Hepatocyte (in vitro differentiated cells): ENCODE results near the gene TMEM176A. TPM values are rescaled to one million over a fixed set of nuclear protein-coding genes. Genes with fewer than 3 reads are reported as not detected.

ENCODE experiments used
- DNase-seq: peaks from one replicate; pipeline ENCODE4 v3.0.0-alpha.2; 2016; ENCODE audit warnings: low spot score
- H2AFZ ChIP-seq: fragments of 200-600 bp; sonication (generic); 2 replicates; pipeline ENCODE4 v1.6.0; 2016; ENCODE audit warnings: antibody characterized with exemption, mild to moderate bottlenecking
- H3K27ac ChIP-seq: fragments of 200-600 bp; sonication (generic); 2 replicates; pipeline ENCODE4 v1.5.1; 2016; ENCODE audit warnings: mild to moderate bottlenecking
- H3K27me3 ChIP-seq: fragments of 200-600 bp; sonication (generic); 2 replicates; pipeline ENCODE4 v1.6.1; 2016
- H3K36me3 ChIP-seq: fragments of 200-600 bp; sonication (generic); replicated peaks from 2 replicates; pipeline ENCODE4 v1.5.1; 2016; ENCODE audit warnings: low read depth; ENCODE audit not compliant: insufficient read depth
- H3K4me1 ChIP-seq: fragments of 200-600 bp; sonication (generic); 2 replicates; pipeline ENCODE4 v1.5.1; 2016; ENCODE audit warnings: mild to moderate bottlenecking, moderate library complexity; ENCODE audit not compliant: insufficient read depth
- H3K4me2 ChIP-seq: fragments of 200-600 bp; sonication (generic); 2 replicates; pipeline ENCODE4 v1.6.0; 2016
- H3K4me3 ChIP-seq: fragments of 200-600 bp; sonication (generic); 2 replicates; pipeline ENCODE4 v1.5.1; 2016; ENCODE audit warnings: mild to moderate bottlenecking
- H3K79me2 ChIP-seq: fragments of 200-600 bp; sonication (generic); 2 replicates; pipeline ENCODE4 v1.6.0; 2017; ENCODE audit warnings: mild to moderate bottlenecking
- H3K9me2 ChIP-seq: fragments of 200-600 bp; sonication (generic); replicated peaks from 2 replicates; pipeline ENCODE4 v1.6.0; 2017; ENCODE audit warnings: mild to moderate bottlenecking; ENCODE audit not compliant: insufficient read depth
- H3K9me3 ChIP-seq: fragments of 200-600 bp; sonication (generic); 2 replicates; pipeline ENCODE4 v1.5.1; 2016; ENCODE audit warnings: low read depth, mild to moderate bottlenecking
- H4K20me1 ChIP-seq: fragments of 200-600 bp; sonication (generic); 2 replicates; pipeline ENCODE4 v1.6.0; 2016; ENCODE audit warnings: mild to moderate bottlenecking; ENCODE audit not compliant: insufficient read depth, poor library complexity, severe bottlenecking
- EZH2 ChIP-seq: fragments of 200-600 bp; sonication (generic); IDR thresholded peaks from 2 replicates; pipeline ENCODE4 v1.6.1; 2016; ENCODE audit warnings: antibody characterized with exemption, mild to moderate bottlenecking, borderline replicate concordance
- EZH2phosphoT487 ChIP-seq: fragments of 200-600 bp; sonication (generic); IDR thresholded peaks from one replicate; pipeline ENCODE4 v1.6.1; 2018; ENCODE audit warnings: antibody characterized with exemption, mild to moderate bottlenecking, low read depth, moderate library complexity; ENCODE audit not compliant: unreplicated experiment, severe bottlenecking
- WGBS: methylation state at CpG from one replicate; pipeline ENCODE4 v1.1.6; 2016; ENCODE audit warnings: low lambda C conversion rate; ENCODE audit errors: missing lambda C conversion rate; 5-methylcytosine and 5-hydroxymethylcytosine counted together
- polyA plus RNA-seq: library from polyadenylated mRNA; unstranded; fragments of >200 nt; fragmentation: Nextera tagmentation; extraction: Ambion mirVana; gene quantifications from 2 replicates; pipeline ENCODE4 v1.2.1, GENCODE V29; 2016
- total RNA-seq: library from RNA; depleted of rRNA; stranded (reverse); fragments of >200 nt; gene quantifications from 2 replicates; pipeline ENCODE4 v1.2.3, GENCODE V29; 2014
- TF ChIP-seq, protein P1 (sequence below): fragments of 200-600 bp; sonication (generic); IDR thresholded peaks from 2 replicates; pipeline ENCODE4 v1.5.1; 2016; ENCODE audit warnings: antibody characterized with exemption, mild to moderate bottlenecking; ENCODE audit not compliant: poor library complexity

The TMEM176A gene
- total and polyA plus RNA-seq, 2 experiments from 2014 or later: 202 to 343 TPM

DNA sequence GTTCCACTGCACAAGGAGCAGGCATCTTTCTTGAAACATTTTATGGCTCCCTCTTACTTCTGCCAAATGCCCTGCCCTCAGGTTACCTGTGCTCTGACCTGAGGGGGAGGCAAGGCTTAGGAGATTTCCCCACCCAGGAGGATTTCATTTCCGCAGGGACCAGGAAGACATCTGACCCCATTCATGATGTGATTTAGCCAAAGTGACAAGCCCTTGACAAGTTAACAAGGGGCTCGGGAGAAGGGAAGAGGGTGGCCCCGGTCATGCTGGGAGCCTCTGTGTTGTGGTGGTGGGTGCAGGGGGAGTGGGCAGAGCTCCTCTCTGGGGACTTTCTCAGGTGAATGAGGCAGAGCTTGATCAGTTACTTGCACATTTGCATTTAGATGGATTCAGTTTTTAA is 44.4 kb upstream of the TMEM176A start:
- no peak overlapping the region for H2AFZ ChIP-seq
- H3K36me3 ChIP-seq: no peaks in the 10 kb centered on the region
- no peaks in the 10 kb centered on the region for H3K9me3 ChIP-seq
- TF ChIP-seq EZH2 (no peak), EZH2phosphoT487 (no peak)
- TF ChIP-seq, protein P1, sequence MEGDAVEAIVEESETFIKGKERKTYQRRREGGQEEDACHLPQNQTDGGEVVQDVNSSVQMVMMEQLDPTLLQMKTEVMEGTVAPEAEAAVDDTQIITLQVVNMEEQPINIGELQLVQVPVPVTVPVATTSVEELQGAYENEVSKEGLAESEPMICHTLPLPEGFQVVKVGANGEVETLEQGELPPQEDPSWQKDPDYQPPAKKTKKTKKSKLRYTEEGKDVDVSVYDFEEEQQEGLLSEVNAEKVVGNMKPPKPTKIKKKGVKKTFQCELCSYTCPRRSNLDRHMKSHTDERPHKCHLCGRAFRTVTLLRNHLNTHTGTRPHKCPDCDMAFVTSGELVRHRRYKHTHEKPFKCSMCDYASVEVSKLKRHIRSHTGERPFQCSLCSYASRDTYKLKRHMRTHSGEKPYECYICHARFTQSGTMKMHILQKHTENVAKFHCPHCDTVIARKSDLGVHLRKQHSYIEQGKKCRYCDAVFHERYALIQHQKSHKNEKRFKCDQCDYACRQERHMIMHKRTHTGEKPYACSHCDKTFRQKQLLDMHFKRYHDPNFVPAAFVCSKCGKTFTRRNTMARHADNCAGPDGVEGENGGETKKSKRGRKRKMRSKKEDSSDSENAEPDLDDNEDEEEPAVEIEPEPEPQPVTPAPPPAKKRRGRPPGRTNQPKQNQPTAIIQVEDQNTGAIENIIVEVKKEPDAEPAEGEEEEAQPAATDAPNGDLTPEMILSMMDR: no peak
- no peaks in the 10 kb centered on the region for H3K9me2 ChIP-seq
- DNase-seq: no peak
- H3K4me2 ChIP-seq: no peak overlapping the region
- no peak overlapping the region for H3K27ac ChIP-seq
- H3K27me3 ChIP-seq: no peaks in the 10 kb centered on the region
- 68% methylated on average over 3 of the region's 3 CpGs for WGBS
- no peak overlapping the region for H3K4me3 ChIP-seq
- H3K79me2 ChIP-seq: no peaks in the 10 kb centered on the region
- no peaks in the 10 kb centered on the region for H3K4me1 ChIP-seq
- no peaks in the 10 kb centered on the region for H4K20me1 ChIP-seq

DNA sequence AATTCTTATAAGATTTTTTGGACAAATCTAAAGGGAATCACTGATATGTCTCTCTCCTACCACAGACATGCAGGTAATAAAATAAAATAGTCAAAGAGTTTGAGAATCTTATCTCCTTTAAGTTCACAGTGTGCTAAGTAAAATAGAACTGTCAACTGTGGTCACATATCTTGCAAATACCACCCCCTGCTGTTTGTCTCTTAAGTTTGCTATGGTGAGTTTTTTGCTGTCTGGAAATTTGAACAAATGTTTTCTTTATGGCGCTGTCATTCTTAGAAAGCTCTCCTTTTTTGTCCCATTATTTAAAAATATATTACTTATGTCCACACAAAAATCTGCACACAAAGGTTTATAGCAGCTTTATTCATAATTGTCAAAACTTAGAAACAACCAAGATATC is 43.7 kb upstream of the TMEM176A start:
- Histone ChIP-seq H3K9me2 (no peaks in the 10 kb centered on the region), H3K36me3 (no peaks in the 10 kb centered on the region), H4K20me1 (no peaks in the 10 kb centered on the region), H3K4me2 (no peak overlapping the region), H3K4me1 (no peaks in the 10 kb centered on the region), H3K79me2 (no peaks in the 10 kb centered on the region), H2AFZ (no peak overlapping the region), H3K27me3 (no peaks in the 10 kb centered on the region), H3K4me3 (no peak overlapping the region), H3K27ac (no peak overlapping the region), H3K9me3 (no peaks in the 10 kb centered on the region)
- 72% methylated on average over 1 of the region's 1 CpG for WGBS
- no peak for DNase-seq
- no peak for TF ChIP-seq EZH2phosphoT487
- TF ChIP-seq, protein P1: peak; percentile 48

DNA sequence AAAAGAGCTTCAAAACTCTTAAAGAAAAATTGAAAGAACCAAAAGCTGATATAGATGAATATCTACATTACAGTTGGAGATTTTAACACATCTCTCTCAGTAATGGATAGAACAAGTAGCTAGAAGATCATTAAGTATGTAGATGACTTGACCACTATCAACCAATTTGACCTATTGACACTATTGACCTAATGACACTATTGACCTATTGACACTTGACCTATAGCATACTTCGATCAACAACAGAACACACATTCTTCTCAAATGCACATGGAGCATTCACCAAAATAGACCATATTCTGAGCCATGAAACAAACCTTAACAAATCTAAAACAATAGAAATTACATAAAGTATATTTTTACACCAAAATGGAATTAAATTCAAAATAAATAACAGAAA is 41.1 kb upstream of the TMEM176A start:
- H3K4me1 ChIP-seq: no peaks in the 10 kb centered on the region
- H3K4me2 ChIP-seq: no peak overlapping the region
- no peaks in the 10 kb centered on the region for H3K9me3 ChIP-seq
- H2AFZ ChIP-seq: no peak overlapping the region
- no peak for DNase-seq
- H3K9me2 ChIP-seq: no peaks in the 10 kb centered on the region
- H4K20me1 ChIP-seq: no peaks in the 10 kb centered on the region
- no peaks in the 10 kb centered on the region for H3K27me3 ChIP-seq
- H3K79me2 ChIP-seq: no peaks in the 10 kb centered on the region
- TF ChIP-seq, protein P1: no peak
- no peak for TF ChIP-seq EZH2phosphoT487
- no peak overlapping the region for H3K27ac ChIP-seq
- no peaks in the 10 kb centered on the region for H3K36me3 ChIP-seq
- WGBS: 90% methylated on average over 1 of the region's 1 CpG
- H3K4me3 ChIP-seq: no peak overlapping the region

DNA sequence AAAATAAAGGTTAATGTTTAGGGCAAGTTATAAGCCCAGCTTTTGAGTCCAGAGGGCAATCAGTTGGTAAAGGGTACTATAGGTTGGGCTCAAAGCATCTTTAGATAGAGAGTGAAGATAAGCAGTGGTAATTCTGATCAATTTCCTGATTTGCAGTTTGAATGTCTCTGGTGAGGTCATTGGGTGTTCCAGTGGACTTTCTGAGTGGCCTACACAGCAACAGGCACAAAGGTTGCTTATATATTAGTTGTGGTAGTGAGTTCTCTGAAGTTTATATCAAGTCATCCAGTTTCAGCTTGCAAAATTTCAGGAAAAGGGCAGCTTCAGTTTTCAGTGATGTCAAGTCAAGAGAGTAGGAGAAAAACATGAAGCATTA is 34.2 kb upstream of the TMEM176A start:
- TF ChIP-seq EZH2phosphoT487 (no peak), EZH2 (no peak)
- TF ChIP-seq, protein P1: no peak
- Histone ChIP-seq H3K9me2 (no peaks in the 10 kb centered on the region), H4K20me1 (no peaks in the 10 kb centered on the region), H3K9me3 (no peaks in the 10 kb centered on the region), H3K79me2 (no peaks in the 10 kb centered on the region), H2AFZ (no peak overlapping the region), H3K27ac (no peak overlapping the region), H3K27me3 (no peaks in the 10 kb centered on the region), H3K36me3 (no peaks in the 10 kb centered on the region), H3K4me2 (no peak overlapping the region), H3K4me1 (no peaks in the 10 kb centered on the region), H3K4me3 (no peak overlapping the region)
- no peak for DNase-seq
